ENCODE results near the gene OR4D2.

Gene OR4D2

GRCh38 chr17:58217766-58218165 lies 51.0 kb downstream of the OR4D2 start:
- no peak for DNase-seq

DNA sequence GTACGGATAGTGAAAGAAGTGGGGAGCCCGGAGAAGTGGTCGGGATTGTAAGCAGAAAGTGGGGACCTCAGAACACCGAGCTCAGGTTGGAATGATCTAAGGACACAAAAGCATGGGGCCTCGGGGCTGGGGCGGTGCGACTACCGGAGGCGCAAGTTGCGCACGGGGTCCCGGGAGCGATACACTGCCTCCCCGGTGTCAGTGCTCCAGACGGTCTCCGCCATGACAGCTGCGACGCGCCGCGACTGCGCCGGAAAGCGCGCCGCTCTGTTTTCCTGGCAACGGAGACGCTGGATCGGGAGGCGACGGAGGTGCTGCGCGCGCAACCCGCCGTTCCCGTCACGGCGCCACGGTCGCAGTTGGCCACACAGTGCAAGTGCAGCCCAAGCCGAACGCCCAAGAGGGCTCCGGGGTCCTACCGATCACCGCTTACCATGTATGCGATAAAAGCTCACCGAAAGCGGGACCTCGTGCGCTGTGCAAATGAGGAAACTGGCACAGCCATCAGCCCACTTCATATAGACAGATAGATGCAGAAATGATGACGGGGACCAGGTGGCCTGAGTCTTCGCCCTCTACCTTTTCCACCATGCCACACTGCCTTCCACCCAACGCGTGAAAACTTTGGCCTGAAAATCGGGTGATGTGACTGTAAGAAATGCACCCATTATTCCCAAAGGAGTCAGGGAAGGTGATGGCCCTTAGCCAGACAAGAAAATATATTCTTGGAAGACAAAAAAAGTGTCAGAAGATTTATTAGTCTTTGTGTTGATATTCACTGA lies 52.4 kb downstream of the OR4D2 start, which contains the start of gene MKS1:
TSS of gene MKS1 (minus strand) at position 249 of the 782 bp plus-strand sequence. CDS start at position 224, 25 bp downstream.
- peak; percentile 83 to 94 for DNase-seq

- peak in 1 of 2 experiments; percentile 6 for DNase-seq
Measured at GRCh38 chr17:58219789-58220183, 53.0 kb downstream of the OR4D2 start.

Measured in NCI-H524 (cell line).